Astrocyte of the spinal cord (primary cell): Measurements from ENCODE around the gene TYW1B.
"Not testable (repeated sequence)": the region's sequence is repeated elsewhere in the genome, so short reads cannot be mapped to it uniquely, and the experiment has no call there.

Experiments
- DNase-seq: peaks from one replicate; pipeline ENCODE4 v3.0.0; 2011; ENCODE audit warnings: low read depth, low spot score
- H3K4me3 ChIP-seq: 2 replicates; pipeline ENCODE4 v1.5.1; 2011; ENCODE audit warnings: low read depth, mild to moderate bottlenecking, low read length, moderate library complexity
- CTCF ChIP-seq: IDR thresholded peaks from 2 replicates; pipeline ENCODE4 v1.5.1; 2012; ENCODE audit warnings: low read depth, mild to moderate bottlenecking, low read length, inconsistent platforms
- in situ Hi-C: cut with HindIII; loops from 2 replicates; pipeline ENCODE4 v1.10.0; 2017; ENCODE audit warnings: low sequenced_read_pairs

Gene TYW1B

DNA sequence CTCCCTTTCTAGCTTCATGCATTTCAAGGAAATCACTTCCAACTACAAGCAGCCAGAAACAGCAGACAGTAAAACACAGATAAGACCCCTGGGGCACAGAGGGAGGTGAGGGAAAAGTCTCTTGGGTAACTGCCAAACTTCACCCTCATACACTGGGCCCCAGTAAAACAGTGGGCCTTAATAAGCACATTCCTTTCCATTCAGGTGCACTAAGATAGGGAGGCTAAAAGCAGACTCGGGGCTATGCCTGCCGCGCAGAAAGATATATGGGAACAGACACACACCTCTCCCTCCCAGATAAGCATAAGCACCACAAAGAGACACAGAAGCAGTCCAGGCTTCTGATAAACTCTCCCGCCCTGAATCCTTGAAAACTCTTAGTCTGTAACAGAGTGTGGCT is 117.0 kb downstream of the TYW1B start:
- no peak overlapping the region for H3K4me3 ChIP-seq
- in situ Hi-C loops, result no loop called here
- no peak for DNase-seq
- no peak for TF ChIP-seq CTCF

DNA sequence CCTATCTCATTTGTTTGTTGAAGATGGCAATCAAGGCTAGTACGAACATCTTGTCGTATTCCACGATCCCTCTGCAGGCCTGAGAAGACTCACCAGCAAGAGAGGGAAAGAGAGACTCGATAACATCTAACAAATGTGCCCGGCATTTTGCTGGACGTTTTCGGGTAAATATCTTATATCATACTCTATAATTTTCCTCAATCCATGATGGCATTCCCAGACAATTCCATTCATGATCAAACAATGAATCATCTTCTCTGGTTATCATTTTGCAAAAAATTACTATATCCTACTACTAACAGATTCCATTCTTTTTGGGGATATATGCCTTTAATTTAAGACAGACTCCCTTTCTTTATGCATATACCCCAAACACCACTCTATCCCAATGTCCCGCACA is 118.1 kb downstream of the TYW1B start:
- no peak for DNase-seq
- TF ChIP-seq CTCF, result no peak
- no peak overlapping the region for H3K4me3 ChIP-seq
- in situ Hi-C loops, result no loop called here

DNA sequence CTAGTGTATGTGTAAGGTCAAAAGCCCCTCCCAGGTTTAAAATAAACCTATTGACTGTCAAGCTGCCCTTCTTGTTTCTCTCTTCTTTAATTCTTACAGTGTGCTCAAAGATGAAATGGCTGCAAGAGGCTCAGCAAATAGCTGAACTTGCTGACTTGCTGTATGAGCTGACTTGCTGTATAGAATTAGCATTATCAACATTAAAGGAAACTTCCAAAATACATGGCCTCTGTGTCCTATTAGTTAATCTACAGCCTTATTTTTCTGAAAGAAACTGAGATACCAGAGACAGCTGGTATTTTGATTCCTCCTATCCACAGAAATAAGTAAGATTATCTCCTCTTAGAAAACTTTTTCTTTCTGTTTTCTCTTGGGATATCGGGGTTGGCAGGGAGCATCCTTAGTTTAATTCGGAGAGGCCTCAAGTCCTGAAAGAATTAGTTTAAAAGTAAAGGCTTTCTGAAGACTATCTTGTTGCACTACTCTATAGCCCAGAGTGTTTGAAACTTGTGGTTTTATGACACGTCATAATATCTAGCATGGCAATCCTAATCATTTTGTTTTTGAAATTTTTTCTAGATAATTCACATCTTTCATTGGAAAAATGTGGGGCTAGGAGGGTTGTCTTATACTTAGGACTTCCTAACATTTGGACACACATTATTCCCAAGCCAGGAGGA is 119.5 kb downstream of the TYW1B start:
- H3K4me3 ChIP-seq, in situ Hi-C loops, DNase-seq: not testable (repeated sequence)

DNA sequence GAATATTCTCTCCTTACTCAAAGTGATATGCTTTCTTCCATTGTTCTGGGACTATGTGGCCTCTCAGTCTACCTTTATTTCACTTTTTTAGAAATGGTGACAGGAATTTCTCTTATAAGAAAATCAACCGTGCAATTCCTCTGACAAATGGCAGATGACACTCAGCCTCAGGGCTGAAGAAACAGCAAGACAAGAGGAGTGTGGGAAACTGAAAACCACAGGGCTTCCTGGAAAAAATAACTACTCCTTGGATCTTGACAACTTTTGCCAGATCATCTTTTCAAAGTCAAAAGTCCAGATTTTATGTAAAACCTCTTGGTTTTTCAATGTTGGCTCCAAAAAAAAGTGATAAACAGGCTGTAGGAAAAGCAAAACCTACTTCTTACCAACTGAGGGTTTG is 121.5 kb downstream of the TYW1B start:
- no peak for DNase-seq
- TF ChIP-seq CTCF, result no peak
- in situ Hi-C loops, result no loop called here
- H3K4me3 ChIP-seq, result no peak overlapping the region

DNA sequence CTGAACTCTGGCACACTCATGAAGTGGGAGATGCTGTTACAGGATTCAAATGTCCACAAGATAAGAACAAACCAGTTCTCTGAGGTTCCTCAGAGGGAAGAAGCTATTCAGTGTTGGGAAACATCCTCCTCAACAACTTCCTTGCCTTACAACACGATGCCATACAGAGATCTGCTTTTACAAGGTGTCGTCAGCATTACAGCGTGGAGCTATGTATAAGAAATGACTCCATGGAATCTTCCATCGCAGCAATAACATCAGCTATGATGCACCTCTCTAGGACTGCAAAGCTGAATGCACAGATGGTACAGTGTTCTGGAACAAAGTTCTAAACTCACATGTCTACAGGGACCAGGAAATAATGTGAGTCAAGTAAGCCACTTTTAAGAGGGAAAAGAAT is 122.3 kb downstream of the TYW1B start:
- DNase-seq, H3K4me3 ChIP-seq, in situ Hi-C loops: not testable (repeated sequence)

DNA sequence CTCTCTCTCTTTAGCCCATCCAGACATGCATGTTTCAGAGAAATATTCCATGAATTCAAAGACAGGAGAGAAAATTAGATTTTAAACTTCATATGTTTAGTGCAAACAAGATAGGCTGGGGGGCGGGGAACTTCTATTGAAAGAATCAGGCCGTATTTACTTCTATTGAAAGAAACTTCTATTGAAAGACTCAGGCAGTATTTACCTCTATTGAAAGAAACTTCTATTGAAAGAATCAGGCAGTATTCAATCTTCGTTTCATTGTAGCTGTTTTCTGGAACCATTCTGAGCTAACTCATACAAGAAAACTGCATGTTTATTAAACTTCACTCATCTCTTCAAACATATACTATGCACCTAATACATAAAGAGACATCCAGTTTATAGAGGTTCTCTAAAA is 123.1 kb downstream of the TYW1B start:
- DNase-seq, result no peak
- in situ Hi-C loops, result no loop called here
- TF ChIP-seq CTCF, result no peak
- H3K4me3 ChIP-seq, result no peak overlapping the region

DNA sequence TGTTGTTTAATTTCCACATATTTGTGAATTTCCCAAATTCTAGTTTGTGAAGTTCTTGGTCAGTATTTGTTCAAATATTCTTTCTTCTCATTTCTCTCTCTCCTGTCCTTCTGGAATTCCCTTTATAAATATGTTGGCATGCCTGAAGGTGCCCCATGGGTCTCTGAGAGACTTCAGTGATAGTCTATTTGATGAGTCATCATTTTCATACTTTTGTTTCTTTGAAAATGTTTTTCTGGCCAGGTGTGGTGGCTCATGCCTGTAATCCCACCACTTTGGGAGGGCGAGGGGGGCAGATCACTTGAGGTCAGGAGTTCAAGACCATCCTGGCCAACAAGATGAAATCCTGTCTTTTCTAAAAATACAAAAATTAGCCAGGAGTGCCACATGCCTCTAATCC is 127.5 kb downstream of the TYW1B start:
- DNase-seq, in situ Hi-C loops, H3K4me3 ChIP-seq: not testable (repeated sequence)

DNA sequence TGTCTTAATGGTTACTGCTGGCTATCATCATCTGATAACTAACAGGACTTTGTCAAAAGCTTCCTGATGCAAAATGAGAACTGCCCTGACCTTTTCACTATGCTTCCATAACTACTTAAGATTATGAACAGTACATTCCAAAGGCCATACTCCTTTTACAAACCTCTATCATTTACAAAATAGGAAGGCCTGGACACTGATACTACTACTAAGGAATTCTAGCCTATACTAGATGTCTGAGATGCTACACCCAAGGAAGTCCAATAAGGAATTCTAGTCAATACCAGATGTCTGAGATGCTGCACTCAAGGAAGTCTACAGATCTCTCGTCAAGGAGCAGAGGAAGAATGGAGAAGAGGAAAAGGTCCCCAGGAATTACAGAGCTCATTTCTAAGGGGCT is 130.9 kb downstream of the TYW1B start:
- in situ Hi-C loops, DNase-seq, H3K4me3 ChIP-seq: not testable (repeated sequence)

DNA sequence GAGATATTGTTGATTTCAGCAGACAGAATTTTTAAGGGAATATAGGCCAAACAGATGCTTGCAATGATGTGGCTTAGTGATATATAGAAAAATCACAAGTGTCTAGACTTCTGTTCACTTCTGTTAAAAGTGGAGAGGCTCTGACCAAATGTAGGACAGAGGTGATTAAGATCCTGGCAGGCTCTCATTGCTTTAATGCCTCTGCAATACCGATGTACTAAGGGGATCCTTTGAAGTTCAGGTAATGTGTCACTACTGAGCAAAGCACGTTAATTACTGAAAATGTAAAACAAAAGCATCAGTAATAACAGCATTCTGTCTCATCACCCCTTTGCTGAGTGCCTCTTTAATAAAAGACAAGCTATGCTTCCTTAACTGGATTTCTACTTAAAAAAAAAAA is 131.4 kb downstream of the TYW1B start:
- H3K4me3 ChIP-seq, in situ Hi-C loops, DNase-seq: not testable (repeated sequence)

DNA sequence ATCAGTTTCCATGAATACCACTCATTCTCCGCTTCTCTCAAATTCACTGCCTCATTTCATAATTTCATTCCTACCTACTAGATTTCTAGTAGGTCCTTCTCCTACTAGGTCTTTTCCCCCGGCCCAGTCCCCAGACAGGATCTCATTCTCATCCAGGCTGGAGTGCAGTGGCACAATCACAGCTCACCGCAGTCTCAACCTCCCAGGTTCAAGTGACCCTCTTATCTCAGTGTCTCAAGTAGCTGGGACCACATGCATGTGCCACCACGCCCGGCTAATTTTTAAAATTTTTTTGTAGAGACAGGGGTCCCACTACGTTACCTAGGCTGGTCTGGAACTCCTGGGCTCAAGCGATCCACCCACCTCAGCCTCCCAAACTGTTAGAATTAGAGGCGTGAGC is 132.5 kb downstream of the TYW1B start:
- H3K4me3 ChIP-seq, DNase-seq, in situ Hi-C loops: not testable (repeated sequence)

DNA sequence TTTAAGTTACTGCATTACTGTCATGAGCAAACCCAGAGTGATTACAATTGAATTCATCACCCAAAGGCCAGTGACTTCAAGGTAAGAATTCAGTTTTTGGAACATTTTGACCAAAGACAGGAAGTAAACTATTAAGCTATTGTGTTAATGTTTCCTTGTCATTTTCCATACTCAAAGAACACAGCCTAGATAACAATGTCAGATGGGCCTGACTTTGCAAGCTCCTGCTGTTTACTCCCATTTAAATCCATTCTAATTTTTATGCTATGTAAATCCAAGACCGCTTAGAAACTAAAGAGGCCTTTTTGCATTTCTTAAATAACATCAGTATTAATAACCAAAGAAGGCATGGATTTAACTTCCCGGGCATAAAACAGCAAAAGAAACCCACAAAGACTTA is 136.6 kb downstream of the TYW1B start:
- in situ Hi-C loops, DNase-seq, H3K4me3 ChIP-seq: not testable (repeated sequence)

DNA sequence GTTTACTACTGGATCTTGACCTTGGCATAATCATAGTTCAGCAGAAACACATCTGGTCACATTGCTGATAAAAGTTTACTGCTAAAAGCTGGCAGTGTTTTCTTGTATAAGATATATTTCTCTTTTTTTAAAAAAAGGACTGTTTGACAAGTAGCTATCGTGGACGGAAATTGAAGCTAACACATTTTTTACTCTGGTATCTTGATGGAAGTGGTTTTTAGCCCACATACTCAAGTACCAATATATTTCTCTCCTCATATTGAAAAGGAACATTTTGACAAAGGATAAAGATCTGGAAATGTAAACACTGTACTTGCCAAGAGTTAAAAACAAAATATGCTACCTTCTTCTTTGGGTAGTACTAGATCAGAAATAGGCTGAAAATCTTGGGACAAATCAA is 137.8 kb downstream of the TYW1B start:
- DNase-seq, in situ Hi-C loops: not testable (repeated sequence)

GRCh38 chr7:72689344-72689743 is 138.7 kb downstream of the TYW1B start:
- DNase-seq, H3K4me3 ChIP-seq, in situ Hi-C loops: not testable (repeated sequence)

More for the DNA sequence above, 137.8 kb downstream of the TYW1B start:
- not testable (repeated sequence) for H3K4me3 ChIP-seq
